HepG2 (cell line): ENCODE data around the gene NFATC4. TPM values are rescaled to one million over a fixed set of nuclear protein-coding genes. Genes with fewer than 3 reads are reported as not detected.
A peak's percentile ranks its signal among the peaks of the same experiment; 100 is the strongest.

Experiments used
- ATF7 ChIP-seq, 2 experiments: fragments of 450-650 bp in 1 of 2; sonication (generic) in 1 of 2; formaldehyde crosslinking in 1 of 2; IDR thresholded peaks; 2 replicates each; pipeline versions ENCODE4 v1.4.0 to v1.6.1; 2016 to 2020; ENCODE audit warnings: antibody characterized with exemption in 1 of 2, mild to moderate bottlenecking in 1 of 2, missing genetic modification reagents in 1 of 2
- DNMT3B ChIP-seq: conservative IDR thresholded peaks from 2 replicates; pipeline ENCODE4 v1.6.1; 2016; ENCODE audit warnings: missing biosample characterization, control low read depth
- FOSL1 ChIP-seq: sonication (generic); formaldehyde crosslinking; IDR thresholded peaks from 2 replicates; pipeline ENCODE4 v1.9.0; 2021; ENCODE audit warnings: missing genetic modification reagents, borderline replicate concordance
- FOXK1 ChIP-seq: sonication (generic); formaldehyde crosslinking; IDR thresholded peaks from 2 replicates; pipeline ENCODE4 v1.4.0; 2020; ENCODE audit warnings: low read depth, missing genetic modification reagents, borderline replicate concordance
- HNF4G ChIP-seq, 2 experiments: sonication (generic) in 1 of 2; formaldehyde crosslinking in 1 of 2; IDR thresholded peaks; 2 replicates each; pipeline versions ENCODE4 v1.4.0 to v1.6.1; 2011 to 2020; ENCODE audit warnings: borderline replicate concordance in 2 of 2, low read depth in 2 of 2, mild to moderate bottlenecking in 2 of 2, low read length in 1 of 2, missing genetic modification reagents in 1 of 2, moderate library complexity in 1 of 2
- KDM1A ChIP-seq: IDR thresholded peaks from 2 replicates; pipeline ENCODE4 v1.6.1; 2016; ENCODE audit warnings: missing compliant biosample characterization
- RAD21 ChIP-seq: fragments of 450-650 bp; formaldehyde crosslinking; IDR thresholded peaks from 2 replicates; pipeline ENCODE4 v1.5.0; 2020; ENCODE audit warnings: mild to moderate bottlenecking
- SRY ChIP-seq: sonication (generic); formaldehyde crosslinking; IDR thresholded peaks from 2 replicates; pipeline ENCODE4 v1.8.0; 2022; ENCODE audit warnings: mild to moderate bottlenecking, missing genetic modification reagents
- SSRP1 ChIP-seq: IDR thresholded peaks from 2 replicates; pipeline ENCODE4 v1.6.1; 2016; ENCODE audit warnings: control low read depth
- ZC3H13 ChIP-seq: sonication (generic); formaldehyde crosslinking; IDR thresholded peaks from 2 replicates; pipeline ENCODE4 v1.8.1; 2023; ENCODE audit warnings: mild to moderate bottlenecking, missing genetic modification reagents, moderate library complexity
- ZNF282 ChIP-seq: fragments of 450-650 bp; IDR thresholded peaks from 2 replicates; pipeline ENCODE4 v1.6.1; 2018; ENCODE audit not compliant: partially characterized antibody
- ZNF543 ChIP-seq: sonication (generic); formaldehyde crosslinking; IDR thresholded peaks from 2 replicates; pipeline ENCODE4 v1.4.0; 2020; ENCODE audit warnings: mild to moderate bottlenecking, missing genetic modification reagents
- polyA plus RNA-seq, 8 experiments: library from polyadenylated mRNA; depleted of rRNA in 3 of 8; stranded (reverse) in 7 of 8; unstranded in 1 of 8; fragments of >200 nt; fragmentation: Illumina TruSeq in 4 of 8; extraction: Trizol in 4 of 8; gene quantifications; 2 replicates each; pipeline versions ENCODE4 v1.2.1 to v1.2.3, GENCODE V29; 2011 to 2016; ENCODE audit warnings: low read depth in 4 of 8, missing spikeins in 1 of 8, mixed read lengths in 1 of 8; ENCODE audit not compliant: insufficient read depth in 1 of 8
- total RNA-seq, 5 experiments: library from RNA; depleted of rRNA; stranded (reverse); fragments of >200 nt; fragmentation: Illumina TruSeq; extraction: Trizol; gene quantifications; 2 replicates each; pipeline ENCODE4 v1.2.3, GENCODE V29; 2016; ENCODE audit warnings: low read depth in 1 of 5
- TF ChIP-seq, protein P1 (sequence below): sonication (generic); formaldehyde crosslinking; IDR thresholded peaks from 2 replicates; pipeline ENCODE4 v1.4.0; 2020; ENCODE audit warnings: missing genetic modification reagents
- TF ChIP-seq, protein P2 (sequence below): sonication (generic); formaldehyde crosslinking; conservative IDR thresholded peaks from 2 replicates; pipeline ENCODE4 v1.4.0; 2020; ENCODE audit warnings: missing genetic modification reagents
- TF ChIP-seq, protein P3 (sequence below): sonication (generic); formaldehyde crosslinking; IDR thresholded peaks from 2 replicates; pipeline ENCODE4 v1.4.0; 2020; ENCODE audit warnings: missing genetic modification reagents
- TF ChIP-seq, protein P4 (sequence below): sonication (generic); formaldehyde crosslinking; IDR thresholded peaks from 2 replicates; pipeline ENCODE4 v1.4.0; 2020; ENCODE audit warnings: mild to moderate bottlenecking, missing genetic modification reagents
- TF ChIP-seq, protein P5 (sequence below): fragments of 450-650 bp; IDR thresholded peaks from 2 replicates; pipeline ENCODE4 v1.6.1; 2017

The NFATC4 gene
- total and polyA plus RNA-seq, 2 of the 13 experiments (the other 11 are each of a cell fraction or from before 2014, with no cell fraction given): 0.04 to 0.15 TPM

DNA sequence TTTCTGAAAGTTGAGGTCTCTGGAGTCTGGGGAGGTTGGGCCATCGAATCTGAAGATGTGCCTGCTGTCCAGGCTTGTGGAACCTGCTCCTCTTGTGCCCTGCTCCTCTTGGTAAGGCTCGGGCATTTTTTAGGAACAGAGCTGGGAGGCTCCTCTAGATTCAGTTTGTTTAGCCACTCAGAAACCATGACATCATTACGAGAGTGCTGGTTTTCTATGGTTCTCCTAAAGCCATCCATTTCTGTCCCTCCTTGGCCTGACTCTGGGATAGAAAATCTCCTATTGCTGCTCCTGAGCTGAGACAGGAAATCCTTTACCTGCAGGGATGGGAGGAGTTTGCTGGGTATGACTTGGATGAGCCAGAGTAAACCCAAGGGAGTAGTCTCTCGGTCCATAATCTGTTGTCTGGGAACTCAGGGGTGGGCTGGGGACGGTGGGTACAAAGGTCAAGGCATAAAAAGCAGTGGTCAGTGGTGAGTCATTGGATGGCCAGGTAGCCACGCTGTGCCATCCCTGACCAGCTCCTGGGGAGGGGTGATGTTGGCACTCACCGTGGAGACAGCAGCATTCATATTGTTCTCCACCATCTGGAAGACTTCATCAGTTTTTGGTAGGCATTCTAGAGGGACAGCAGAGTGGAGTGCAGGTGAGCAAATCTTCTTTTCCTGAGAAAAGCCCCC is 30.7 kb upstream of the NFATC4 start (continued):
- TF ChIP-seq RAD21 (CRISPR knock-in tag) (no peak), ZNF282 (no peak), SRY (no peak), ZC3H13 (CRISPR knock-in tag) (no peak), DNMT3B (CRISPR knock-in tag) (peak; percentile 75; the same call in 1 of the 2 replicates), ZNF543 (no peak), ATF7 (IDR thresholded peaks at IDR 0.05) (peak; percentile 90), ATF7 (CRISPR knock-in tag; IDR thresholded peaks at IDR 0.05) (no peak), FOXK1 (CRISPR knock-in tag) (no peak), FOSL1 (no peak), KDM1A (CRISPR knock-in tag) (no peak), HNF4G (IDR thresholded peaks at IDR 0.05; ENCODE audit: borderline replicate concordance, low read depth, low read length) (peak; percentile 27; the same call in 1 of the 2 replicates), HNF4G (CRISPR knock-in tag; IDR thresholded peaks at IDR 0.05; ENCODE audit: borderline replicate concordance, low read depth) (no peak), SSRP1 (CRISPR knock-in tag) (0 out of 2 replicates have a peak, but pooled peaks have one; percentile 46)
- TF ChIP-seq, protein P1, sequence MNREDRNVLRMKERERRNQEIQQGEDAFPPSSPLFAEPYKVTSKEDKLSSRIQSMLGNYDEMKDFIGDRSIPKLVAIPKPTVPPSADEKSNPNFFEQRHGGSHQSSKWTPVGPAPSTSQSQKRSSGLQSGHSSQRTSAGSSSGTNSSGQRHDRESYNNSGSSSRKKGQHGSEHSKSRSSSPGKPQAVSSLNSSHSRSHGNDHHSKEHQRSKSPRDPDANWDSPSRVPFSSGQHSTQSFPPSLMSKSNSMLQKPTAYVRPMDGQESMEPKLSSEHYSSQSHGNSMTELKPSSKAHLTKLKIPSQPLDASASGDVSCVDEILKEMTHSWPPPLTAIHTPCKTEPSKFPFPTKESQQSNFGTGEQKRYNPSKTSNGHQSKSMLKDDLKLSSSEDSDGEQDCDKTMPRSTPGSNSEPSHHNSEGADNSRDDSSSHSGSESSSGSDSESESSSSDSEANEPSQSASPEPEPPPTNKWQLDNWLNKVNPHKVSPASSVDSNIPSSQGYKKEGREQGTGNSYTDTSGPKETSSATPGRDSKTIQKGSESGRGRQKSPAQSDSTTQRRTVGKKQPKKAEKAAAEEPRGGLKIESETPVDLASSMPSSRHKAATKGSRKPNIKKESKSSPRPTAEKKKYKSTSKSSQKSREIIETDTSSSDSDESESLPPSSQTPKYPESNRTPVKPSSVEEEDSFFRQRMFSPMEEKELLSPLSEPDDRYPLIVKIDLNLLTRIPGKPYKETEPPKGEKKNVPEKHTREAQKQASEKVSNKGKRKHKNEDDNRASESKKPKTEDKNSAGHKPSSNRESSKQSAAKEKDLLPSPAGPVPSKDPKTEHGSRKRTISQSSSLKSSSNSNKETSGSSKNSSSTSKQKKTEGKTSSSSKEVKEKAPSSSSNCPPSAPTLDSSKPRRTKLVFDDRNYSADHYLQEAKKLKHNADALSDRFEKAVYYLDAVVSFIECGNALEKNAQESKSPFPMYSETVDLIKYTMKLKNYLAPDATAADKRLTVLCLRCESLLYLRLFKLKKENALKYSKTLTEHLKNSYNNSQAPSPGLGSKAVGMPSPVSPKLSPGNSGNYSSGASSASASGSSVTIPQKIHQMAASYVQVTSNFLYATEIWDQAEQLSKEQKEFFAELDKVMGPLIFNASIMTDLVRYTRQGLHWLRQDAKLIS: no peak
- TF ChIP-seq, protein P2, sequence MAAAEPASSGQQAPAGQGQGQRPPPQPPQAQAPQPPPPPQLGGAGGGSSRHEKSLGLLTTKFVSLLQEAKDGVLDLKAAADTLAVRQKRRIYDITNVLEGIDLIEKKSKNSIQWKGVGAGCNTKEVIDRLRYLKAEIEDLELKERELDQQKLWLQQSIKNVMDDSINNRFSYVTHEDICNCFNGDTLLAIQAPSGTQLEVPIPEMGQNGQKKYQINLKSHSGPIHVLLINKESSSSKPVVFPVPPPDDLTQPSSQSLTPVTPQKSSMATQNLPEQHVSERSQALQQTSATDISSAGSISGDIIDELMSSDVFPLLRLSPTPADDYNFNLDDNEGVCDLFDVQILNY (CRISPR knock-in tag): no peak
- TF ChIP-seq, protein P3, sequence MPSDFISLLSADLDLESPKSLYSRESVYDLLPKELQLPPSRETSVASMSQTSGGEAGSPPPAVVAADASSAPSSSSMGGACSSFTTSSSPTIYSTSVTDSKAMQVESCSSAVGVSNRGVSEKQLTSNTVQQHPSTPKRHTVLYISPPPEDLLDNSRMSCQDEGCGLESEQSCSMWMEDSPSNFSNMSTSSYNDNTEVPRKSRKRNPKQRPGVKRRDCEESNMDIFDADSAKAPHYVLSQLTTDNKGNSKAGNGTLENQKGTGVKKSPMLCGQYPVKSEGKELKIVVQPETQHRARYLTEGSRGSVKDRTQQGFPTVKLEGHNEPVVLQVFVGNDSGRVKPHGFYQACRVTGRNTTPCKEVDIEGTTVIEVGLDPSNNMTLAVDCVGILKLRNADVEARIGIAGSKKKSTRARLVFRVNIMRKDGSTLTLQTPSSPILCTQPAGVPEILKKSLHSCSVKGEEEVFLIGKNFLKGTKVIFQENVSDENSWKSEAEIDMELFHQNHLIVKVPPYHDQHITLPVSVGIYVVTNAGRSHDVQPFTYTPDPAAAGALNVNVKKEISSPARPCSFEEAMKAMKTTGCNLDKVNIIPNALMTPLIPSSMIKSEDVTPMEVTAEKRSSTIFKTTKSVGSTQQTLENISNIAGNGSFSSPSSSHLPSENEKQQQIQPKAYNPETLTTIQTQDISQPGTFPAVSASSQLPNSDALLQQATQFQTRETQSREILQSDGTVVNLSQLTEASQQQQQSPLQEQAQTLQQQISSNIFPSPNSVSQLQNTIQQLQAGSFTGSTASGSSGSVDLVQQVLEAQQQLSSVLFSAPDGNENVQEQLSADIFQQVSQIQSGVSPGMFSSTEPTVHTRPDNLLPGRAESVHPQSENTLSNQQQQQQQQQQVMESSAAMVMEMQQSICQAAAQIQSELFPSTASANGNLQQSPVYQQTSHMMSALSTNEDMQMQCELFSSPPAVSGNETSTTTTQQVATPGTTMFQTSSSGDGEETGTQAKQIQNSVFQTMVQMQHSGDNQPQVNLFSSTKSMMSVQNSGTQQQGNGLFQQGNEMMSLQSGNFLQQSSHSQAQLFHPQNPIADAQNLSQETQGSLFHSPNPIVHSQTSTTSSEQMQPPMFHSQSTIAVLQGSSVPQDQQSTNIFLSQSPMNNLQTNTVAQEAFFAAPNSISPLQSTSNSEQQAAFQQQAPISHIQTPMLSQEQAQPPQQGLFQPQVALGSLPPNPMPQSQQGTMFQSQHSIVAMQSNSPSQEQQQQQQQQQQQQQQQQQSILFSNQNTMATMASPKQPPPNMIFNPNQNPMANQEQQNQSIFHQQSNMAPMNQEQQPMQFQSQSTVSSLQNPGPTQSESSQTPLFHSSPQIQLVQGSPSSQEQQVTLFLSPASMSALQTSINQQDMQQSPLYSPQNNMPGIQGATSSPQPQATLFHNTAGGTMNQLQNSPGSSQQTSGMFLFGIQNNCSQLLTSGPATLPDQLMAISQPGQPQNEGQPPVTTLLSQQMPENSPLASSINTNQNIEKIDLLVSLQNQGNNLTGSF: no peak
- TF ChIP-seq, protein P4, sequence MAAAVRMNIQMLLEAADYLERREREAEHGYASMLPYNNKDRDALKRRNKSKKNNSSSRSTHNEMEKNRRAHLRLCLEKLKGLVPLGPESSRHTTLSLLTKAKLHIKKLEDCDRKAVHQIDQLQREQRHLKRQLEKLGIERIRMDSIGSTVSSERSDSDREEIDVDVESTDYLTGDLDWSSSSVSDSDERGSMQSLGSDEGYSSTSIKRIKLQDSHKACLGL (CRISPR knock-in tag): 0 out of 2 replicates have a peak, but pooled peaks have one; percentile 30
- TF ChIP-seq, protein P5, sequence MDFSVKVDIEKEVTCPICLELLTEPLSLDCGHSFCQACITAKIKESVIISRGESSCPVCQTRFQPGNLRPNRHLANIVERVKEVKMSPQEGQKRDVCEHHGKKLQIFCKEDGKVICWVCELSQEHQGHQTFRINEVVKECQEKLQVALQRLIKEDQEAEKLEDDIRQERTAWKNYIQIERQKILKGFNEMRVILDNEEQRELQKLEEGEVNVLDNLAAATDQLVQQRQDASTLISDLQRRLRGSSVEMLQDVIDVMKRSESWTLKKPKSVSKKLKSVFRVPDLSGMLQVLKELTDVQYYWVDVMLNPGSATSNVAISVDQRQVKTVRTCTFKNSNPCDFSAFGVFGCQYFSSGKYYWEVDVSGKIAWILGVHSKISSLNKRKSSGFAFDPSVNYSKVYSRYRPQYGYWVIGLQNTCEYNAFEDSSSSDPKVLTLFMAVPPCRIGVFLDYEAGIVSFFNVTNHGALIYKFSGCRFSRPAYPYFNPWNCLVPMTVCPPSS: no peak
- TF ChIP-seq, all 625 proteins: peak for 18
